Stimulated activated CD4-positive, alpha-beta T cell treated with anti-CD3 and anti-CD28 coated beads, TNF-alpha, amount 100 ng/mL, for 24 hours (primary cell): ENCODE results near the gene SLC8A1.

Experiments used
- DNase-seq, 3 experiments: peaks; one replicate each; pipeline ENCODE4 v3.0.0-alpha.2; 2020; ENCODE audit warnings: low read depth in 3 of 3

SLC8A1 gene

GRCh38 chr2:40048506-40048905 is 403.4 kb downstream of the SLC8A1 start:
- no peak for DNase-seq

GRCh38 chr2:40047406-40047805 is 404.5 kb downstream of the SLC8A1 start:
- no peak for DNase-seq
